ENCODE measurements around the gene PHLPP1. TPM values are rescaled to one million over a fixed set of nuclear protein-coding genes. Genes with fewer than 3 reads are reported as not detected.

The PHLPP1 gene
- total RNA-seq, 6 donors from 2014 or later: 8.2 to 15.5 (median 13.2) TPM

DNA sequence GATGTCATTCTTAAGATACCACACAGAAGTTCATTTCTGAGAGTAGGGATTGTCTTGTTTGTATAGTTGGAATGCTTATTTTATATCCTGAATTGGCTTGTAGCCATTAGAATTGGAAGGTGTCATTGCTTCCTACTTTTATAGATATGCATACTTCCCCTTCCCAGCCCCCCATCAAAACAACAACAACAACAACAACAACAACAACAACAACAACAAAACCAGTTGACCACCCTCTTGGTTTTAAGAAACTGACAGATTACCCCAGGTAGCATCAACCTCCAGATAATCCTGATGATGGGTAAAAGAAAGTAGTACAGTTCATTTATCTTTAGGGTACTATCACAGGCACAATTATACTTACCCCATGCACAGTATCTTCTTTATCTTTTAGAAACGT lies 20.0 kb downstream of the PHLPP1 start:
- peaks cover 0 to 6% (median 3%) of the 10 kb centered on the region in 4 donors for H3K4me1 ChIP-seq
- WGBS, 2 donors: 79 to 86% methylated on average over 1 of the region's 1 CpG
- no peaks in the 10 kb centered on the region for H3K36me3 ChIP-seq
- DNase-seq (no peak), ATAC-seq (ENCODE audit: low FRiP score in 2 of 2) (no peak)
- H3K4me3 ChIP-seq: no peak overlapping the region
- TF ChIP-seq POLR2AphosphoS5 (IDR thresholded peaks at IDR 0.05): no peak
- TF ChIP-seq POLR2A (IDR thresholded peaks at IDR 0.05): no peak
- TF ChIP-seq EP300 (IDR thresholded peaks at IDR 0.05): no peak
- TF ChIP-seq, protein P1, sequence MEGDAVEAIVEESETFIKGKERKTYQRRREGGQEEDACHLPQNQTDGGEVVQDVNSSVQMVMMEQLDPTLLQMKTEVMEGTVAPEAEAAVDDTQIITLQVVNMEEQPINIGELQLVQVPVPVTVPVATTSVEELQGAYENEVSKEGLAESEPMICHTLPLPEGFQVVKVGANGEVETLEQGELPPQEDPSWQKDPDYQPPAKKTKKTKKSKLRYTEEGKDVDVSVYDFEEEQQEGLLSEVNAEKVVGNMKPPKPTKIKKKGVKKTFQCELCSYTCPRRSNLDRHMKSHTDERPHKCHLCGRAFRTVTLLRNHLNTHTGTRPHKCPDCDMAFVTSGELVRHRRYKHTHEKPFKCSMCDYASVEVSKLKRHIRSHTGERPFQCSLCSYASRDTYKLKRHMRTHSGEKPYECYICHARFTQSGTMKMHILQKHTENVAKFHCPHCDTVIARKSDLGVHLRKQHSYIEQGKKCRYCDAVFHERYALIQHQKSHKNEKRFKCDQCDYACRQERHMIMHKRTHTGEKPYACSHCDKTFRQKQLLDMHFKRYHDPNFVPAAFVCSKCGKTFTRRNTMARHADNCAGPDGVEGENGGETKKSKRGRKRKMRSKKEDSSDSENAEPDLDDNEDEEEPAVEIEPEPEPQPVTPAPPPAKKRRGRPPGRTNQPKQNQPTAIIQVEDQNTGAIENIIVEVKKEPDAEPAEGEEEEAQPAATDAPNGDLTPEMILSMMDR (IDR thresholded peaks at IDR 0.05): no peak
- H3K27me3 ChIP-seq: no peaks in the 10 kb centered on the region
- peaks cover 0 to 4% (median 0%) of the 10 kb centered on the region in 4 donors for H3K9me3 ChIP-seq
- no peak overlapping the region for H3K27ac ChIP-seq

DNA sequence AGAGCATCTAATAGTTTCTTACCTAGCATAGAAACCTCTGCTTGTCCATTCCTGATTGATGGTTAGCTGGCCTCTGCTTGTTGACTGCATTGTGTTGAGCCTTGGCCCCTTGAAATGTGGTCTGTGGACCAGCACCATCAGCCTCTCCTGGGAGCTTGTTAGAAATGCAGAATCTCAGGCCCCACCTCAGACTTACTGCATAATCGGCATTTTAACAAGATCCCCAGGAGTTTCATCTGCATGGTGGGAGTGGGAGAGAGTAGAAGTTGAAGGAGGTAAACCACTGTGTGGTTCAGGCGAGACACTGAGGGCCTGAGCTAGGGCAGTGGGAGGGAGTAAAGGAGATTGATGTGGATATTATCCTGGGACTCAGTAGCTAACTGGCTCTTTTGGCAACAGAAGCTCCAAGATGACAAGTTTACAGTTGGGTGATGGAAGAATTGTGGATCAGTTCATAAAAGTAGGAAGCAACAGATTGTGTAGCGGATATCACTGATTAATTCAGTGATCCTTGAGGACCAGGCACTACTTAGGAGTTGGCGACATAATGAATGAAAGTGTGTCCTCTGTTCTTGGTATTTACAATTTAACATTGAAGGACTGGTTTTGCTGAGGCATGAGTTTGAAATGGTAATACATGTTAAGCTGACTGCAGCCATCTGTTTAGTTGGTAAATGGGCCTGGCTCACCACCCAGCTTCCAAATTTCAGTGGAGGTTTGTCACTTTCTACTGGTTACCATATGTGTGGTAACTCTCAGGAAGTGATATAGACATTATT lies 20.9 kb downstream of the PHLPP1 start:
- peaks cover under 1 to 15% (median 7%) of the 10 kb centered on the region in 4 donors for H3K4me1 ChIP-seq
- H3K9me3 ChIP-seq: peaks cover 0 to 4% (median 0%) of the 10 kb centered on the region in 4 donors
- DNase-seq (no peak), ATAC-seq (ENCODE audit: low FRiP score in 2 of 2) (no peak)
- no peaks in the 10 kb centered on the region for H3K36me3 ChIP-seq
- no peak overlapping the region for H3K4me3 ChIP-seq
- no peak overlapping the region for H3K27ac ChIP-seq
- 93 to 98% methylated on average over 4 of the region's 4 CpGs for WGBS, 2 donors
- TF ChIP-seq EP300 (IDR thresholded peaks at IDR 0.05): no peak
- TF ChIP-seq, protein P1 (IDR thresholded peaks at IDR 0.05): no peak
- no peaks in the 10 kb centered on the region for H3K27me3 ChIP-seq

DNA sequence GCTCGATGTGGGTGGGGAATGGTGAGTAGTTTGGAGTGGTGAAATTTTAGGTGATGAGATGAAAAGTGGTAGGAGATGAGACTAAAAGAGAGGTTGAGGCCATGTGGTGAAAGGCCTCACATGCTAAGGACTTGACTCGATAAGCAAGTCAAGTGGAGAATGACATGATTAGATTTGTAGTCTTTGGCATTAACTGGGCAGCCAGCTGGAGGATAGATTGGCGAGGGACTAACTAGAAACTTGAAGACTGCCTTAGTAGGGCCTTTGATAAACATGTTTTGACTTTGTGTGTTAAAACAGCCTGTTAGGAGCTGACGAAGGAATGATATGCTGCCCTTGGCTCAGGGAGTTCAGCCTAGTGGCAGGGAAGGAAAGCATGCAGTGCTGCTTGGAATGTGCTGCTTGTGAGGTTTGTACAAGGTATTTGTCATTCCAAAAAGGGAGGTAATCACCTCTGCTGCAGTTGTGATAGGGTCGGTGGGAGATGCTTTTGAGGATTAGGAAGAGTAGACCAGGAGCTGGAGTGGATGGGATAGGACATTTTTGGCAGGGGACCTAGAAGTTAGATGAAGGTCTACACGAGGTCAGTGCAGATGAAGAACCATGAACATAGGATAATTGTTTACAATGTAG lies 22.0 kb downstream of the PHLPP1 start:
- no peak overlapping the region for H3K4me3 ChIP-seq
- H3K9me3 ChIP-seq: no peaks in the 10 kb centered on the region
- ATAC-seq (ENCODE audit: low FRiP score in 2 of 2) (no peak), DNase-seq (no peak)
- 91% methylated on average over 6 of the region's 6 CpGs for WGBS, 2 donors
- peaks cover 6 to 21% (median 11%) of the 10 kb centered on the region in 4 donors for H3K4me1 ChIP-seq
- no peaks in the 10 kb centered on the region for H3K27me3 ChIP-seq
- TF ChIP-seq POLR2AphosphoS5 (IDR thresholded peaks at IDR 0.05): no peak
- no peak for TF ChIP-seq POLR2A (IDR thresholded peaks at IDR 0.05)
- TF ChIP-seq, protein P1 (IDR thresholded peaks at IDR 0.05): no peak
- TF ChIP-seq EP300 (IDR thresholded peaks at IDR 0.05): no peak
- no peaks in the 10 kb centered on the region for H3K36me3 ChIP-seq
- H3K27ac ChIP-seq: no peak overlapping the region

DNA sequence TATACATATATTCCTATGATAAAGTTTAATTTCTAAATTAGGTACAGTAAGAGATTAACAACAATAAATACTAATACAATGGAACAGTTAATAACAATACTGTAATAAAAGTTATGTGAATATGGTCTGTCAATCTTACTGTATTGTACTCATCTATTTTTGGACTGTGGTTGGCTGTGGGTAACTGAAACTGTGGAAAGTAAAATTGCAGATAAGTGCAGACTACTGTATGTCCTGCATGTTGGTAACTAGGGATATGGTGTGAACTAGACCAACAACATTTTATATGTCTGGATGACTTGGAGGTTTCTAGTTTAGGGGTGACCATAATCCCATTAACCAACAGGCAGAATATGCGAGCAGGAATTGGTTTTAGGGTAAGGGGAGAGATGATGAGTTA lies 23.3 kb downstream of the PHLPP1 start:
- Histone ChIP-seq H3K27ac (no peak overlapping the region), H3K27me3 (no peaks in the 10 kb centered on the region), H3K4me1 (peaks cover 6 to 21% (median 11%) of the 10 kb centered on the region in 4 donors), H3K36me3 (no peaks in the 10 kb centered on the region), H3K9me3 (no peaks in the 10 kb centered on the region), H3K4me3 (no peak overlapping the region)
- TF ChIP-seq POLR2AphosphoS5 (IDR thresholded peaks at IDR 0.05) (no peak), POLR2A (IDR thresholded peaks at IDR 0.05) (no peak), EP300 (IDR thresholded peaks at IDR 0.05) (no peak)
- TF ChIP-seq, protein P1 (IDR thresholded peaks at IDR 0.05): no peak
- 96 to 100% methylated on average over 1 of the region's 1 CpG for WGBS, 2 donors
- DNase-seq: no peak
- ATAC-seq (ENCODE audit: low FRiP score in 2 of 2): no peak

Data from upper lobe of left lung (tissue), 6 donors.